HEK293 (cell line): Measurements from ENCODE around the gene IFT80.
A peak's percentile ranks its signal among the peaks of the same experiment; 100 is the strongest.

Experiments
- CTCF ChIA-PET: fragments of 350-600 bp; formaldehyde crosslinking; extraction: SDS; loops from one replicate; lab custom pipeline; 2021; ENCODE audit warnings: antibody characterized with exemption; lab: Yijun Ruan, JAX
- POLR2A ChIA-PET: fragments of 300-600 bp; formaldehyde crosslinking; extraction: SDS; loops from one replicate; lab custom pipeline; 2020; ENCODE audit warnings: antibody characterized with exemption, inconsistent platforms; lab: Yijun Ruan, JAX
- H3K27ac ChIP-seq: fragments of 200-500 bp; sonication (Bioruptor generic); 2 replicates; pipeline ENCODE4 v1.5.1; 2014; ENCODE audit warnings: low read depth, low read length, control low read depth, inconsistent platforms; ENCODE audit errors: extremely low read depth
- H3K36me3 ChIP-seq, 2 experiments: fragments of 200-500 bp in 1 of 2; sonication (Bioruptor generic) in 1 of 2; 1 replicate in 1 of 2; 2 replicates in 1 of 2; pipeline ENCODE4 v1.5.1; 2014 to 2017; ENCODE audit warnings: inconsistent platforms in 2 of 2, low read length in 2 of 2; ENCODE audit not compliant: control insufficient read depth in 2 of 2, insufficient read depth in 1 of 2
- H3K4me1 ChIP-seq: fragments of 200-500 bp; sonication (Bioruptor generic); 2 replicates; pipeline ENCODE4 v1.5.1; 2014; ENCODE audit warnings: mild to moderate bottlenecking, low read length, inconsistent platforms; ENCODE audit not compliant: control insufficient read depth, insufficient read depth
- H3K4me3 ChIP-seq: 2 replicates; pipeline ENCODE4 v1.5.1; 2011; ENCODE audit warnings: low read depth, mild to moderate bottlenecking, control low read depth, low read length, moderate library complexity
- H3K9me3 ChIP-seq: fragments of 200-500 bp; sonication (Bioruptor generic); 2 replicates; pipeline ENCODE4 v1.5.1; 2014; ENCODE audit warnings: low read depth, low read length, inconsistent platforms; ENCODE audit not compliant: control insufficient read depth, insufficient read depth
- GFI1B ChIP-seq: fragments of 450-650 bp; formaldehyde crosslinking; IDR thresholded peaks from 2 replicates; pipeline ENCODE4 v1.5.1; 2016; ENCODE audit warnings: missing biosample characterization, missing genetic modification characterization
- HOXA7 ChIP-seq: sonication (generic); formaldehyde crosslinking; IDR thresholded peaks from 2 replicates; pipeline ENCODE4 v1.8.1; 2022; ENCODE audit warnings: missing genetic modification reagents, borderline replicate concordance
- INSM2 ChIP-seq: fragments of 450-650 bp; formaldehyde crosslinking; IDR thresholded peaks from 2 replicates; pipeline ENCODE4 v1.5.1; 2016; ENCODE audit warnings: missing biosample characterization, missing genetic modification characterization
- KLF1 ChIP-seq: fragments of 450-650 bp; formaldehyde crosslinking; IDR thresholded peaks from 2 replicates; pipeline ENCODE4 v1.5.1; 2016; ENCODE audit warnings: missing biosample characterization, missing genetic modification characterization
- MEIS1 ChIP-seq: sonication (generic); formaldehyde crosslinking; IDR thresholded peaks from 2 replicates; pipeline ENCODE4 v1.8.1; 2022; ENCODE audit warnings: missing genetic modification reagents, mild to moderate bottlenecking, borderline replicate concordance
- PBX3 ChIP-seq: sonication (generic); formaldehyde crosslinking; IDR thresholded peaks from 2 replicates; pipeline ENCODE4 v1.8.1; 2022; ENCODE audit warnings: mild to moderate bottlenecking, moderate library complexity, missing genetic modification reagents
- TCF7L2 ChIP-seq: IDR thresholded peaks from 2 replicates; pipeline ENCODE4 v1.6.1; 2011; ENCODE audit warnings: low read depth, mild to moderate bottlenecking, inconsistent platforms, low read length, moderate library complexity, borderline replicate concordance
- YY1 ChIP-seq: fragments of 450-650 bp; formaldehyde crosslinking; IDR thresholded peaks from 2 replicates; pipeline ENCODE4 v1.5.1; 2018; ENCODE audit warnings: missing biosample characterization, missing genetic modification characterization
- ZNF10 ChIP-seq: fragments of 450-650 bp; formaldehyde crosslinking; IDR thresholded peaks from 2 replicates; pipeline ENCODE4 v1.5.1; 2017; ENCODE audit warnings: missing biosample characterization, missing genetic modification characterization
- ZNF114 ChIP-seq: fragments of 450-650 bp; formaldehyde crosslinking; IDR thresholded peaks from 2 replicates; pipeline ENCODE4 v1.5.0; 2017; ENCODE audit warnings: missing biosample characterization, missing genetic modification characterization
- ZNF146 ChIP-seq: fragments of 450-650 bp; formaldehyde crosslinking; IDR thresholded peaks from 2 replicates; pipeline ENCODE4 v1.5.1; 2016; ENCODE audit warnings: missing biosample characterization, missing genetic modification characterization
- ZNF24 ChIP-seq: fragments of 450-650 bp; formaldehyde crosslinking; IDR thresholded peaks from 2 replicates; pipeline ENCODE4 v1.5.1; 2016; ENCODE audit warnings: missing biosample characterization, missing genetic modification characterization
- ZNF324 ChIP-seq: fragments of 450-650 bp; formaldehyde crosslinking; IDR thresholded peaks from 2 replicates; pipeline ENCODE4 v1.5.1; 2016; ENCODE audit warnings: missing biosample characterization, missing genetic modification characterization
- ZNF391 ChIP-seq: fragments of 450-650 bp; formaldehyde crosslinking; IDR thresholded peaks from 2 replicates; pipeline ENCODE4 v1.5.1; 2016; ENCODE audit warnings: low read depth, missing biosample characterization, missing genetic modification characterization, borderline replicate concordance
- ZNF580 ChIP-seq: fragments of 450-650 bp; formaldehyde crosslinking; IDR thresholded peaks from 2 replicates; pipeline ENCODE4 v1.5.1; 2016; ENCODE audit warnings: missing biosample characterization, missing genetic modification characterization
- ZNF610 ChIP-seq: fragments of 450-650 bp; formaldehyde crosslinking; IDR thresholded peaks from 2 replicates; pipeline ENCODE4 v1.5.1; 2016; ENCODE audit warnings: missing biosample characterization, missing genetic modification characterization, borderline replicate concordance
- ZNF621 ChIP-seq: fragments of 450-650 bp; formaldehyde crosslinking; IDR thresholded peaks from 2 replicates; pipeline ENCODE4 v1.5.1; 2017; ENCODE audit warnings: missing biosample characterization, missing genetic modification characterization
- ZNF624 ChIP-seq: fragments of 450-650 bp; formaldehyde crosslinking; IDR thresholded peaks from 2 replicates; pipeline ENCODE4 v1.5.1; 2017; ENCODE audit warnings: missing biosample characterization, missing genetic modification characterization
- ZNF654 ChIP-seq: fragments of 450-650 bp; formaldehyde crosslinking; IDR thresholded peaks from 2 replicates; pipeline ENCODE4 v1.5.1; 2016; ENCODE audit warnings: low read depth, missing biosample characterization, missing genetic modification characterization
- ZNF660 ChIP-seq: fragments of 450-650 bp; IDR thresholded peaks from 2 replicates; pipeline ENCODE4 v1.5.1; 2018; ENCODE audit warnings: missing biosample characterization, mild to moderate bottlenecking, missing genetic modification characterization
- ZNF664 ChIP-seq: fragments of 450-650 bp; formaldehyde crosslinking; IDR thresholded peaks from 2 replicates; pipeline ENCODE4 v1.5.1; 2016; ENCODE audit warnings: missing biosample characterization, missing genetic modification characterization
- ZNF776 ChIP-seq: fragments of 450-650 bp; formaldehyde crosslinking; IDR thresholded peaks from 2 replicates; pipeline ENCODE4 v1.5.0; 2017; ENCODE audit warnings: missing biosample characterization, missing genetic modification characterization, borderline replicate concordance
- ZNF785 ChIP-seq: fragments of 450-650 bp; formaldehyde crosslinking; IDR thresholded peaks from 2 replicates; pipeline ENCODE4 v1.5.1; 2016; ENCODE audit warnings: missing biosample characterization, missing genetic modification characterization
- ZSCAN23 ChIP-seq: fragments of 450-650 bp; formaldehyde crosslinking; IDR thresholded peaks from 2 replicates; pipeline ENCODE4 v1.5.1; 2016; ENCODE audit warnings: missing biosample characterization, missing genetic modification characterization
- TF ChIP-seq, protein P1 (sequence below): fragments of 450-650 bp; formaldehyde crosslinking; IDR thresholded peaks from 2 replicates; pipeline ENCODE4 v1.5.1; 2017; ENCODE audit warnings: missing biosample characterization, missing genetic modification characterization
- TF ChIP-seq, protein P2 (sequence below): fragments of 450-650 bp; IDR thresholded peaks from 2 replicates; pipeline ENCODE4 v1.5.1; 2018; ENCODE audit warnings: missing biosample characterization, missing genetic modification characterization

IFT80 gene

GRCh38 chr3:160346511-160346910 lies 52.5 kb downstream of the IFT80 start:
- ChIA-PET POLR2A (no interaction called here), CTCF (interaction anchor here (0.6 kb wide), 1 partner anchor 408 kb away, joined by 4 read pairs; no protein-coding TSS in a partner anchor)
- no peaks in the 10 kb centered on the region for H3K4me1 ChIP-seq
- H3K4me3 ChIP-seq = no peak overlapping the region
- H3K27ac ChIP-seq = no peak overlapping the region
- H3K36me3 ChIP-seq = no peaks in the 10 kb centered on the region
- TF ChIP-seq ZNF324 (tag by site-specific recombination) = no peak
- no peak for TF ChIP-seq ZNF785 (tag by site-specific recombination)
- TF ChIP-seq TCF7L2 = no peak
- no peak for TF ChIP-seq MEIS1
- TF ChIP-seq ZNF24 = no peak
- TF ChIP-seq, protein P1, sequence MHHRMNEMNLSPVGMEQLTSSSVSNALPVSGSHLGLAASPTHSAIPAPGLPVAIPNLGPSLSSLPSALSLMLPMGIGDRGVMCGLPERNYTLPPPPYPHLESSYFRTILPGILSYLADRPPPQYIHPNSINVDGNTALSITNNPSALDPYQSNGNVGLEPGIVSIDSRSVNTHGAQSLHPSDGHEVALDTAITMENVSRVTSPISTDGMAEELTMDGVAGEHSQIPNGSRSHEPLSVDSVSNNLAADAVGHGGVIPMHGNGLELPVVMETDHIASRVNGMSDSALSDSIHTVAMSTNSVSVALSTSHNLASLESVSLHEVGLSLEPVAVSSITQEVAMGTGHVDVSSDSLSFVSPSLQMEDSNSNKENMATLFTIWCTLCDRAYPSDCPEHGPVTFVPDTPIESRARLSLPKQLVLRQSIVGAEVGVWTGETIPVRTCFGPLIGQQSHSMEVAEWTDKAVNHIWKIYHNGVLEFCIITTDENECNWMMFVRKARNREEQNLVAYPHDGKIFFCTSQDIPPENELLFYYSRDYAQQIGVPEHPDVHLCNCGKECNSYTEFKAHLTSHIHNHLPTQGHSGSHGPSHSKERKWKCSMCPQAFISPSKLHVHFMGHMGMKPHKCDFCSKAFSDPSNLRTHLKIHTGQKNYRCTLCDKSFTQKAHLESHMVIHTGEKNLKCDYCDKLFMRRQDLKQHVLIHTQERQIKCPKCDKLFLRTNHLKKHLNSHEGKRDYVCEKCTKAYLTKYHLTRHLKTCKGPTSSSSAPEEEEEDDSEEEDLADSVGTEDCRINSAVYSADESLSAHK (tag by site-specific recombination) = no peak
- TF ChIP-seq ZNF621 (tag by site-specific recombination) = no peak
- no peak for TF ChIP-seq ZNF10 (tag by site-specific recombination)
- no peak for TF ChIP-seq KLF1 (tag by site-specific recombination)
- no peak for TF ChIP-seq HOXA7 (CRISPR knock-in tag)
- no peak for TF ChIP-seq INSM2
- TF ChIP-seq ZNF664 (tag by site-specific recombination) = no peak
- no peak for TF ChIP-seq ZNF776 (tag by site-specific recombination)
- TF ChIP-seq ZNF624 (tag by site-specific recombination) = no peak
- TF ChIP-seq, all 188 proteins: peak for 0
- no peaks in the 10 kb centered on the region for H3K9me3 ChIP-seq

DNA sequence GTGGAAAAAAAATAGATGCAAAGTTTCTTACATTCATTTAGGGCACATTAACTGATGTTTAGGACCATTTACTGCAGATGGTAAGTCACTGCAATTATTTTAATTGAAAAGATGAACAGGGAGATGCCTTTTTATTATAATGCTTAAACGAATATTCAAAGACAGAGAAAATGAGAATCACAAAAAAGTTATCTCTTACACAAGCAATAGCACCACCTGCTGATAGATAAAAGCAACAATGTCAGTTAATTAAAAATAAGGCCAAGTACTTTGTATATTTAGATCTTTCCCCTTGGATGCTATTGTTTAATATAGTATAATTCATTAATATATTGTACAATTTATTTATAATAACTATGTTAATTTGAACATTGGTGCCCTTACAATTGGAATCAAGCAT lies 55.9 kb downstream of the IFT80 start:
- no peak overlapping the region for H3K4me3 ChIP-seq
- no peaks in the 10 kb centered on the region for H3K9me3 ChIP-seq
- peak; percentile 47 for TF ChIP-seq ZNF654
- TF ChIP-seq ZNF391 (tag by site-specific recombination) = no peak
- TF ChIP-seq, all 188 proteins: peak for 1
- ChIA-PET POLR2A (no interaction called here), CTCF (interaction anchor here (0.6 to 1.8 kb wide), 10 partner anchors 11 to 359 kb away, joined by 3 to 9 read pairs (median 4); no protein-coding TSS in a partner anchor)
- no peak overlapping the region for H3K27ac ChIP-seq
- no peaks in the 10 kb centered on the region for H3K4me1 ChIP-seq
- no peaks in the 10 kb centered on the region for H3K36me3 ChIP-seq

DNA sequence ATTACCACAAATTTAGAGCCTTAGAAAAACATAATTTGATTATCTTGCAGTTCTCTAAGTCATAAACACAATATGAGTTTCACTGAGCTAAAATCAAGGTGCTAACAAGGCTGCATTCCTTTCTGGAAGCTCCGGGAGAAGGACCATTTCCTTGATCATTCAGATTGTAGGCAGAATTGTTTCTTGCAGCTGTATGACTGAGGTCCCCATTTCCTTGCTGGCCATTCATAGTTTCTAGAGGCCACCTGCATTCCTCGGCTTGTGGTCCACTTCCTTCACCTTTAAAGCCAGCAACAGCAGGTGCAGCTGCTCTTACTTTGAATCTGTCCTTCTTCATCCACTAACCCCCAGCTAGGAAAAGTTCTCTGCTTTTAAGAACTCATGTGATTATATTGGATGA lies 58.7 kb downstream of the IFT80 start:
- ChIA-PET POLR2A (no interaction called here), CTCF (interaction anchor here (0.6 to 1.5 kb wide), 4 partner anchors 14 to 338 kb away, joined by 3 to 5 read pairs (median 3); no protein-coding TSS in a partner anchor)
- no peaks in the 10 kb centered on the region for H3K36me3 ChIP-seq
- H3K9me3 ChIP-seq = no peaks in the 10 kb centered on the region
- H3K4me3 ChIP-seq = no peak overlapping the region
- no peak for TF ChIP-seq ZNF610 (tag by site-specific recombination)
- no peak for TF ChIP-seq ZNF654
- no peak for TF ChIP-seq ZSCAN23 (tag by site-specific recombination)
- TF ChIP-seq PBX3 = no peak
- TF ChIP-seq ZNF146 (tag by site-specific recombination) = no peak
- no peak for TF ChIP-seq YY1 (tag by site-specific recombination)
- TF ChIP-seq GFI1B = no peak
- no peak for TF ChIP-seq ZNF114
- TF ChIP-seq, protein P2, sequence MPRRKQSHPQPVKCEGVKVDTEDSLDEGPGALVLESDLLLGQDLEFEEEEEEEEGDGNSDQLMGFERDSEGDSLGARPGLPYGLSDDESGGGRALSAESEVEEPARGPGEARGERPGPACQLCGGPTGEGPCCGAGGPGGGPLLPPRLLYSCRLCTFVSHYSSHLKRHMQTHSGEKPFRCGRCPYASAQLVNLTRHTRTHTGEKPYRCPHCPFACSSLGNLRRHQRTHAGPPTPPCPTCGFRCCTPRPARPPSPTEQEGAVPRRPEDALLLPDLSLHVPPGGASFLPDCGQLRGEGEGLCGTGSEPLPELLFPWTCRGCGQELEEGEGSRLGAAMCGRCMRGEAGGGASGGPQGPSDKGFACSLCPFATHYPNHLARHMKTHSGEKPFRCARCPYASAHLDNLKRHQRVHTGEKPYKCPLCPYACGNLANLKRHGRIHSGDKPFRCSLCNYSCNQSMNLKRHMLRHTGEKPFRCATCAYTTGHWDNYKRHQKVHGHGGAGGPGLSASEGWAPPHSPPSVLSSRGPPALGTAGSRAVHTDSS (tag by site-specific recombination) = no peak
- TF ChIP-seq ZNF580 (tag by site-specific recombination) = no peak
- no peak for TF ChIP-seq ZNF660 (tag by site-specific recombination)
- no peak overlapping the region for H3K27ac ChIP-seq
- H3K4me1 ChIP-seq = no peaks in the 10 kb centered on the region
